ENCODE data around the gene CTDSPL. TPM values are rescaled to one million over a fixed set of nuclear protein-coding genes. Genes with fewer than 3 reads are reported as not detected.
A peak's percentile ranks its signal among the peaks of the same experiment; 100 is the strongest.
"Not testable (repeated sequence)": the region's sequence is repeated elsewhere in the genome, so short reads cannot be mapped to it uniquely, and the experiment has no call there.

CTDSPL gene
- polyA plus RNA-seq, 4 donors: 11.6 to 26.4 (median 14.5) TPM

DNA sequence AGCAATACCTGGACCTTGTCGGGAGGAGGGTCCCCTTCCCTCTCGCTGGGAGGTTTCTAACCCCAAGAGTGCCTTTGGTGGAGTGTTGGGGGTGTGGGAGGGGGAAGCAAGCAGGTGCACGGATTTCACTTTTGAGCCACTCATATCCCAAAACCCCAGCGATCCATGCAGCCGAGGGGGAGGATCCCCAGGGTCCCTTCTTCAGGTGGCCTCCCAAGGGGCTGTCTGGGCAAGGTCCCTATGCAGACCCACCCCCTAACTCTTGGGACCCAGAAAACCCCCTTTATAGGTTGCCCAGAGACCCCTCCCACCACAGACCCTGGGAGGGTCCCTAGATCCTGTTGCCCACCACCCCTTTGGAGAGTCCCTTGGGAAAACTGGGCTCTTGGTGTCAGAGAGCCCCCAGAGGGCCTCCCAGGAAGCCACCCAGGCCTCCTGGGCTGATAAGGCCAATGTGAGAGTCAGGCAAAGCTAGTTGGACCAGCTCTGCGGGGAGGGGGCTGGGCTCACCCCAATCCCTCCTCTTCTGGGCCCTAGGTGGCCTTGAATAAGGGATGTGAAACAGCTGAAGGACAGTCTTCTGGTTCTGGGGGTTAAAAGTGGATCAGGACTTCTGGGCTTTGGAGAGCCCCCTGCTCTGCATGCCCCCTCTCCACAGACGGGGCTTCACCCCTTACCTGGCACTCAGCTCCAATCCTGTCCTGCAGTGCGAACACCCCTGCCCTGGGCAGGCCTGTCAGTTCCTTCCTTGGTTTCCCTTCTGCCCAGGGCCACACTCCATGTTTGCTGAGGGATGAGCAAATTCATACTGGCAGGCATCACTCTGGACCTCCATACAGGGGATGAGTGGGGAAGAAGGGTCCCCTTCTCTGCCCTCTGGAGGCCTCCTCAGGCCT is 168.7 kb downstream of the CTDSPL start:
- peaks cover 0 to 26% (median 0%) of the 10 kb centered on the region in 3 donors for H3K4me1 ChIP-seq (ENCODE audit: control insufficient read depth in 3 of 3, insufficient read depth in 2 of 3, low read depth in 1 of 3, low read length in 2 of 3)
- DNase-seq: peak in 1 of 2 donors; percentile 58

DNA sequence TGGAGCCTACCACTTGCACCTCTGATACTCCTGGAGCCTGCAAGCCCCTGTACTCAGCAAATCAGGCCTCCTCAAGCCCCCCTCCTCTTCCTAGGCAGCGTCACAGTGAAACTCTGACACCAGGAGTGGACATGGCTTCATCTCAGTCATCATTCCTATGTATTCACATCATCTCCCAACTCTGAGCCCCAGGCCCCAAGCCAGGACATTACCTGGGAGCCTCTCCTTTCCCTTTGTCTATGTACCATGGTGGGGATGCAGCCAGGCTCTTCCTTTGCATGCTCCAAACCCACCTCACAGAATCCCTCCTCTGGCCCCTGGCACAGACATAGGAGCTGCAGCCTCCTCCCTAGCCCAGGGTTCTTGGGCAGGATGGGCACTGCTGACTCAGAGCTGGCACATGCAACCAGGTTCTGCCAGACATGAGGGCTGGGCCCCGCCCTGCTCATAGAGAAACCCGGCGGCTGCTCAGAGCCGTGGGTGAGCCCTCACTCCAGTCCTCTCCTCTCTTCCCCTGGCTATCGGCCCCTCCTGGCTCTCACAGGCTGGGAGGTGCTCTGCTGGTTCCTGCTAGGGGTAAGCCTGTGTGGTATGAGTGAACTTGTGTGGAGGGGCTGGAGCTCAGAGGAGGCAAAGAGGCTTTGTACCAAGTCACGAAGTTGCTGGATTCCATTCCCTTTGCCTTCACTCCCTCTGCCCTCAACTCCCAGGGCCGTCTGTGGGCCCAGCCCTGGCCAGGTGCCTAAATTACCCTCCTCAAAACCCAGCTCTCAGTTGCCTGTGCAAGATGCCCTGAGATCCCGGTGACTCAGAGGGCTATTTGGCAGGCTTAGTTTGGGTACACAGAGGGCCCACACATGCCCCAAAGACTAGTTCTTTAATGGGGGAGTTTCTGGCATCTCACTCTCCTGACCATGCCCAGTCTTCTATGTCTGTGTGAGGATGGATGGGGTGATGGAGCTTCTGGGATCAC is 169.6 kb downstream of the CTDSPL start:
- Histone ChIP-seq H3K27me3 (ENCODE audit: control insufficient read depth in 3 of 3, insufficient read depth in 3 of 3, low read length in 3 of 3) (peaks cover 0 to 28% (median 1%) of the 10 kb centered on the region in 3 donors), H3K4me3 (ENCODE audit: low read depth in 1 of 3, low read length in 3 of 3) (no peak overlapping the region), H3K4me1 (ENCODE audit: control insufficient read depth in 3 of 3, insufficient read depth in 2 of 3, low read depth in 1 of 3, low read length in 2 of 3) (peaks cover 0 to 20% (median 0%) of the 10 kb centered on the region in 3 donors), H3K27ac (ENCODE audit: low read depth in 1 of 3, low read length in 2 of 3) (no peak overlapping the region), H3K9me3 (ENCODE audit: control insufficient read depth in 2 of 2, insufficient read depth in 1 of 2, low read depth in 1 of 2, low read length in 1 of 2) (no peaks in the 10 kb centered on the region), H3K36me3 (ENCODE audit: control insufficient read depth in 3 of 3, insufficient read depth in 2 of 3, low read depth in 1 of 3, low read length in 3 of 3) (no peaks in the 10 kb centered on the region)
- WGBS, 3 donors: 8 to 49% (median 19%) methylated on average over 9 of the region's 9 CpGs
- FAIRE-seq (no peak), DNase-seq (peak; percentile 42 to 77)

More for the DNA sequence above, 168.7 kb downstream of the CTDSPL start:
- FAIRE-seq: no peak
- 29 to 37% (median 33%) methylated on average over 8 of the region's 8 CpGs for WGBS, 3 donors
- H3K27ac ChIP-seq (ENCODE audit: low read depth in 1 of 3, low read length in 2 of 3): peak overlapping the region in 1 of 3 donors; percentile 9
- H3K4me3 ChIP-seq (ENCODE audit: low read depth in 1 of 3, low read length in 3 of 3): peak overlapping the region in 2 of 3 donors; percentile 47 to 53
- no peaks in the 10 kb centered on the region for H3K36me3 ChIP-seq (ENCODE audit: control insufficient read depth in 3 of 3, insufficient read depth in 2 of 3, low read depth in 1 of 3, low read length in 3 of 3)
- H3K27me3 ChIP-seq (ENCODE audit: control insufficient read depth in 3 of 3, insufficient read depth in 3 of 3, low read length in 3 of 3): peaks cover 0 to 28% (median 1%) of the 10 kb centered on the region in 3 donors
- H3K9me3 ChIP-seq (ENCODE audit: control insufficient read depth in 2 of 2, insufficient read depth in 1 of 2, low read depth in 1 of 2, low read length in 1 of 2): no peaks in the 10 kb centered on the region

DNA sequence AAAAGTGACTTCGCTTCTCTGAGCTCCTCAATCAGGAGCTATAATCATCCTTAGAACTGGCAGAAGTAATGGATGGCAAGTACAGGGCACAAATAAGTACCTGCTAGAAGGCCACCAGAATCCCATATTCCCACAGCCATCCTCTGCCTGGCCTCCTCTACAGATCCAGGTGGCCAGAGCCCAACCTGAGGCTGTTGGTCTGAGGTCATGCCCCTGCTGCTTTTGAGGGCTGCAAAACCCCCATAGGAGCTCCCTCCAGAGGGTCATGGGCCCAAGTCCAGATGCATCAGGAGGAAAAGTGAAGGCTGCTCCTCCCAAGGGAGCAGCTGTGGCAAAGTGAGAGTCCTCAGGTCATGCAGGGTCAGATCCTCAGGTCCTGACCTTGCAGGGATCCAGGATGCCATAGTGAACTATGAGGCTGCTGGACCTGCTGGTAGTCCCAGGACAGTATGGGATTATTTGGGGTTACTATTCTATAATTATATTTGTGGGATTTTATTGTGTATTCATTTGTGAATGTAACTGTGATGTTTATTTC is 170.7 kb downstream of the CTDSPL start:
- no peak overlapping the region for H3K4me3 ChIP-seq (ENCODE audit: low read depth in 1 of 3, low read length in 3 of 3)
- H3K4me1 ChIP-seq (ENCODE audit: control insufficient read depth in 3 of 3, insufficient read depth in 2 of 3, low read depth in 1 of 3, low read length in 2 of 3): peaks cover 0 to 20% (median 0%) of the 10 kb centered on the region in 3 donors
- no peaks in the 10 kb centered on the region for H3K9me3 ChIP-seq (ENCODE audit: control insufficient read depth in 2 of 2, insufficient read depth in 1 of 2, low read depth in 1 of 2, low read length in 1 of 2)
- FAIRE-seq (no peak), DNase-seq (no peak)
- WGBS, 3 donors: 84 to 100% (median 94%) methylated on average over 1 of the region's 1 CpG
- no peaks in the 10 kb centered on the region for H3K36me3 ChIP-seq (ENCODE audit: control insufficient read depth in 3 of 3, insufficient read depth in 2 of 3, low read depth in 1 of 3, low read length in 3 of 3)
- no peak overlapping the region for H3K27ac ChIP-seq (ENCODE audit: low read depth in 1 of 3, low read length in 2 of 3)
- H3K27me3 ChIP-seq (ENCODE audit: control insufficient read depth in 3 of 3, insufficient read depth in 3 of 3, low read length in 3 of 3): peaks cover 0 to 28% (median 1%) of the 10 kb centered on the region in 3 donors

GRCh38 chr3:38033586-38033985 is 171.9 kb downstream of the CTDSPL start:
- not testable (repeated sequence) for H3K4me3 ChIP-seq (ENCODE audit: low read depth in 1 of 3, low read length in 3 of 3); H3K9me3 ChIP-seq (ENCODE audit: control insufficient read depth in 2 of 2, insufficient read depth in 1 of 2, low read depth in 1 of 2, low read length in 1 of 2); FAIRE-seq; H3K27ac ChIP-seq (ENCODE audit: low read depth in 1 of 3, low read length in 2 of 3); H3K36me3 ChIP-seq (ENCODE audit: control insufficient read depth in 3 of 3, insufficient read depth in 2 of 3, low read depth in 1 of 3, low read length in 3 of 3); DNase-seq
- peaks cover 0 to 22% (median 1%) of the 10 kb centered on the region in 3 donors for H3K27me3 ChIP-seq (ENCODE audit: control insufficient read depth in 3 of 3, insufficient read depth in 3 of 3, low read length in 3 of 3)
- 31 to 76% (median 40%) methylated on average over 6 to 7 of the region's 7 CpGs for WGBS, 3 donors
- peaks cover 0 to 20% (median 0%) of the 10 kb centered on the region in 3 donors for H3K4me1 ChIP-seq (ENCODE audit: control insufficient read depth in 3 of 3, insufficient read depth in 2 of 3, low read depth in 1 of 3, low read length in 2 of 3)

Other genes with a start within 250 kb of the CTDSPL start
- gene VILL, start 128.9 kb downstream of the CTDSPL start, polyA plus RNA-seq: 100 to 1,000 TPM in 3 of 4 donors, 10 to 100 TPM in 1; 57.6 to 266 (median 154) TPM
- 10 to 100 TPM in 2 of 4 donors, 1 to 10 TPM in 2; 7.8 to 20.7 (median 12.6) TPM for gene PLCD1, start 167.8 kb downstream of the CTDSPL start, polyA plus RNA-seq
- gene DLEC1, start 177.3 kb downstream of the CTDSPL start, polyA plus RNA-seq: 1 to 10 TPM in 1 of 4 donors, under 1 TPM in 3; 0.19 to 1.5 (median 0.85) TPM

Data from small intestine (tissue), 7 donors.